HG02642 (cell line): ENCODE data around the gene KIAA1755.

Experiments used
- ATAC-seq: cut with Tn5 transposase; IDR thresholded peaks from one replicate; pipeline ENCODE4 v1.9.1; 2021; ENCODE audit warnings: mild to moderate bottlenecking; ENCODE audit not compliant: unreplicated experiment, poor library complexity

Gene KIAA1755

DNA sequence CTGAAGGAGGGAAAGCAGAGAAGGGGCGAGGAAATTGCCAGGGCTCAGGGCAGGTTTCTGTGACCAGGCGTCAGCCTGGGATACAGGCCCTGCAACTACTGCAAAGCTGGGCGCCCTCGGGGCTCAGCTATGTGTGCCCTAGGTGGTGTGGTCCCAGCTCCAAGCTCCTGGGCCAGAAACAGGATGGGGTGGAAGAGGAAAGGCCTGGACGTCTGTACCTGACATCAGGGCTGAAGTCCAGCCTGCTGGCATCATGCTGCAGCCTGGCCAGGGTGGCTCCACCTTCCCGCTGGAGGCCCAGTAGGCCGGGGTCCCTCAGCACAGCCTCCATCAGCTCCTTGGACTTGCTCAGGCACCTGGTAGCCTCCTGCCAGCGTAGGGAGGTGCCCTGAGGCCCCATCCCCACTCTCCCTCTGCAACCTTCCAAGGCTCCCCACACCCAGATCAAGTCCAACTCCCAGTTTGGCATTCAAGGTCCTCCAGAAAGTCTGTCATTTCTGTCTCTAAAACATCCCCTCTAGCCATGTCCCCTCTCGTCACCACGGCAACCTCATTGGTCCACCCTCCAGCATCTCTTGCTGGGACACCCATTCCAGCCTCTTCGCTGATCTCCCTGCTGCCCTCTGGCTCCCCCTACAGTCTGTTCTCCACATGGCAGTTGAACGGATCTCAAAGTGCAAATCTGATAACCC lies 38.2 kb downstream of the KIAA1755 start:
- ATAC-seq, result no peak

DNA sequence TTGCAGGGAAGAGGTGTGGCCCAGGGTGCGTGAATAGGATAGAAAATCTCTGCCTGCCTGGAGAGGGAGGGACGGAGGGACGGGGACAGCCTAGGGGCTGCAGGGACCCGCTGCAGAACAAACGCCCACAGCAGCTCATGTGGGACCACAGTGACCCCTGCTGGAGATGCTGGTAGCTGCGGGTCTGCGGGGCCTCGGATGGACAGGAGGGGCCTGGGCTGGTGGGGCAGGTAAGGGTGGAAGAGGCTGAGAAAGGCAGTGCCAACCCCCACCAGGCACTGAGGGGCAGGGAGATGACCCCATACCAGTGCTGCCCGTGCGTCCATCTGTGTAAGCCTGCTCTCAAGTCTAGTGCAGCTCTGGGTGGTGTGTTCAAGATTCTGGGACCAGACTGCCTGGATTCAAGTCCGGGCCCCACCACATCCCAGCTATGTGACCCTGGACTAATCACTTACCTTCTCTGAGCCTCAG lies 39.4 kb downstream of the KIAA1755 start:
- ATAC-seq, result no peak

DNA sequence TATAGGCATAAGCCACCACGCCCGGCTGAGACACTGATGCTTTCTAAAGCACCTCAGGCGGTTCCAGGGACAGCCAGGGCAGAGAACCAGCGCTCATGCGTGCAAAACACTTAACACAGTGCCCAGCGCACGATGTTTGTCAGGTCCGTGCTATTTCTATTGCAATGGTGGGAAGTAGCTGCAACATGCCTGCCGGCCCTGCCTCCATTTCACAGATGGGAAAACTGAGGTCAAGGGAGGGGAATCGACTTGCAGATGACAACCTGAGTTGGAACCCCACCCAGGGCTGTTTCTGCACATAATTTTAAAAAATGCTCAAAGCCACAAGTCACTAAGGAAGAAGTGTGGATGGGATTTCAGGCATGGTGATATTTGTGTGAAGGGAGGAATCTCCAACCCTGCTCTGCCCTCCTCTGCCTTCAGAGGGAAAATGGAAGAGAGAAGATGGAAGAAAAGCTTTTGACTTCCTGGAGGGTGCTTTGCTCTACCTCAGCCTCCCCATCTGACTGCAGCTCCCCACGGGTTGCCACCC lies 39.9 kb downstream of the KIAA1755 start:
- ATAC-seq, result no peak

DNA sequence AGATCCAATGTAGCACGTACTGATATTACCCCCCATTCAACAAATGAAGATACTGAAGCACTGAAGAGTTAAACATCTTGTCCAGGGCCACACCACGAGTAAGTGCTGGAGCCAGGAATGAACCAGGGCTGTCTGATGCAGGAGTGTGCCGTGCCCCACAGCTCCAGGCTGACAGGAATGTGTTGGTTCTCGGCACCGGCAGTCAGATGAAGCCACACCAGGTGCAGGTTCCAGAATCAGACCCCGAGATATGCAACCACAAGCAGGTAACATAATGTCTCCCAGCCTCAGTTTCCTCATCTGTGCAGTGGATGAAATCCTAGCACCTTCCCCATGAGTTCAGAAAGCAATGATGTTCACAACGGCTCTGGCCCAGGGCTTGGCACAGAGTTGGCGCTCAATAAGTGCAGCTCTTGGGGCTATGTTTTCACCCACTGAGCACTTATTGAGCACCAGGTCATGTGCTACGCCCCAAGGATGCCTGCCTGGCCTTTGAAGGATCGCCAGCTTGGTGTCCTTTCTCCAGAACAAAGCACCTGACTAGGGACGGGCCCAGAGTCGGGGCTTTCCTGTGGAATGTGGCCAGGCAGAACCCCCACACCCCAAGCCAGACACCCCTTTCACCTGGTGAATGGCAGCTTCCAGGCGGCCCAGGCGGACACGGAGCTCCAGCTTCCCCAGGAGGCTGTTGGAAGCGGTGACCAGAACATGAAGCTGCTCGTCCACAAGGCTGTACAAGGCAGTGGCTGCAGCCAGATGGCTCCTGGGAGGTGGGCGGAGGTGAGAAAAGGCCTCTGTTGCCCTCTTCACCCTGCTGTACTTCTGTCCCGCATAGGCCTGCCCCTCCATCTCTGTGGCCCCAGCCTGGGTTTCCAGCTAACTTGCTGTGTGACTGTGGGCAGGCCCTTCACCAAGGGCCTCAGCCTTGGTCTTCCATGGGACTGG lies 41.3 kb downstream of the KIAA1755 start:
- no peak for ATAC-seq

DNA sequence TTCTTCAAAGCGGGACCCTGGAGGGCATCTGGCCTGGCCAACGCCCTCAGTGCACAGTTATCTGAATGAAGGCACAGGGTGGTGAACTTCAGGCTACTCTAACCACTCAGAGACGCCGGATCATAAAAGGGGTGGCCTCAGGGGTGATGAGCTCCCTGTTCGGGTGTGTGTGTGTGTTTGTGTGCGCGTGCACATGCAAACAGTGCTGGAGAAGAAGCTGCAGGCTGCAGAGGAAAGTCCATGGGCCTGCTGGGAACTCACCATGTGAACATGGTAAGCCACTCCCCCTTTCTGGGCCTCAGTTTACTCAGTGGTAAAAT lies 42.0 kb downstream of the KIAA1755 start:
- no peak for ATAC-seq

DNA sequence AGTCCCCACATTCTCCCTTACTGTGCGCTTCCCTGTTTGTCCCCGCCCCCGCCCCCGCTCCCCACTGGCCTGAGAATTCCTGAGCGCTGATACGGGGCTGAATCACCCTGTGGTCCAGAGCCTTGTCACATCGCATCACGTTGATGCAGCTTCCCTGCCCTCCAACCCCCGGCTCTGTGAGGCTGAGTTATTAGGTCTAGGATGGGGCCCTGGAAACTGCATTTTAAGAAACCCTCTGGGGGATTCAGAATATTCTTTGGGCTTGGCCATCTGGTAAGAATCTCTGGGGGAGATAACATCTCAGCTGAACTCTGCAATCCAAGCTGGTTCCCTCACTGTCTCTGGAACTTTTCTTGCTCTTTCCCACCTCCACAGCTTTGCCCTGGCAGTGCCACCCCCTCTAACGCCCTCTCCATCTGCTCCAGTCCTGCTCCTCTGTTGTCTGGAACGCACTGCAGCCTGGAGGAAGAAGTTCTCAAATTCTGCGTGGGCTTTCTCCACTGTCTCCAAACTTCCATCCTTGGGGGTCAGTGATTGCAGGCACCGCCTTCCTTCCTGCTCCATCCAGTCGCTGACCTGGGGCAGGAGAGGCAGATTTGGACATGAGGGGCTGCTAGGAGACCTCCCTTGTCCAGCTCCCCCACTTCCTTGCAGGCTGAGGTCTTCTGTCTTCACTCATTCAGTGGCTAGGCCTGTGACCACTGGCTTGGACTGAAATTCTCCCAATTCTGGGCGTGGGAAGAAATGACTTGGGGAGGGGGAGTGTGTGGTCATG lies 42.6 kb downstream of the KIAA1755 start:
- no peak for ATAC-seq

DNA sequence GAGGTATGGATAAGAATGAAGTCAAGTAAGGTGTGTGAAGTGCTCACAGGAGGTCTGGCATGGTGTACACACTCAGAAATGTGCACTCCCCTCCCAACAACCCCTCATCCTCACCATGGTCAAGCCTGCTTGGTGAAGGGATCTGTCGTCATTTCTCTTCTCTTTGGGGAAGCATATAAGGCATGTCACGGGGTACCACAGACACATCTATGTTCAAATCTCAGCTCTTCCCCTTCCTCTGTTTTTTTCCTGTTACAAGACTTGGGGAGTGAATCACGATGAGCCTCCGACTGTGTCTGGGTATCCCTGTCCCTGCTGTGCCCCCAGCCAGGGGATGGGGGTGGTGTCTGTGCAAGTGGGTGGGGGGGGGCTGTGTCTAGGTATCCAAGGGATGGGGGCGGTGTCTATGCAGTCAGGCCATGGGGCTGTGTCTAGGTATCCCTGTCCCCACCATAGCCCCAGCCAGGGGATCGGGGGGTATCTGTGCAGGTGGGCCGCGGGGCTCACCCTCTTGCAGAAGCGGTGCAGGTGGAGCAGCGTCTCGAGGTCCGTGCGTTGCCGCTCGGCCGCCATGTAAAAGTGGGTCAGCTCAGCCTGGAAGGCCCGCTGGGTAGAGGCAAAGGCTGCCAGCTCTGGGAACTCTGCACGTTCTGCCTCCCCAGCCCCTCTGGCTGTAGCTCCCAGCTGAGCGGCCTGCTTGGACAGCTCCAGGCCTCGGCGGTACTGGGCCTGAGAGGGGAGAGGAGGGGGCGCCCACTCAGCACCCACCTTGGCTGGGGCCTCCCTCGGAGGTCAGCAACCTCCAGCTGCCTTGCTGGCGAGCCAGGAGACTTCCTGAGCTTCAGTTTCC lies 43.6 kb downstream of the KIAA1755 start:
- ATAC-seq, result no peak

DNA sequence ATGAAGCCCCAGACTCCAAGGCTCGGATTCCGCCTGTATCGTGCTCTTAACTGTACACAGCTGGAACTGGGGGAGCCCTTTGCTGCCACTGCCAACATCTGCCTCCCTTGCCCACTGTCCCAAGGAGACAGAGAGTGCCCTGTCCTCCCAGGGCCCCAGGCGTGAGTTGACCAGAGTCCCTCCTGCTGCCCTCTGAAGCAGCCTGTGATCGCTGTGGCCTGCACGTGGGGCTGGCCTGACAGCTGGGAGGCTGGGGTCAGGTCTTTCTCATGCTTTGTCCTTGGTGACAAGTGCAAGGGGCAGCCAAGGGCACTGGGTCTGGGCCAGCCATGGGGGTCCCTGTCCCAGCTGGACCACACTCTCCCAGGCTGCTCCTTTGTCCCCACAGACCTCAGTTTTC lies 44.3 kb downstream of the KIAA1755 start:
- ATAC-seq, result no peak

DNA sequence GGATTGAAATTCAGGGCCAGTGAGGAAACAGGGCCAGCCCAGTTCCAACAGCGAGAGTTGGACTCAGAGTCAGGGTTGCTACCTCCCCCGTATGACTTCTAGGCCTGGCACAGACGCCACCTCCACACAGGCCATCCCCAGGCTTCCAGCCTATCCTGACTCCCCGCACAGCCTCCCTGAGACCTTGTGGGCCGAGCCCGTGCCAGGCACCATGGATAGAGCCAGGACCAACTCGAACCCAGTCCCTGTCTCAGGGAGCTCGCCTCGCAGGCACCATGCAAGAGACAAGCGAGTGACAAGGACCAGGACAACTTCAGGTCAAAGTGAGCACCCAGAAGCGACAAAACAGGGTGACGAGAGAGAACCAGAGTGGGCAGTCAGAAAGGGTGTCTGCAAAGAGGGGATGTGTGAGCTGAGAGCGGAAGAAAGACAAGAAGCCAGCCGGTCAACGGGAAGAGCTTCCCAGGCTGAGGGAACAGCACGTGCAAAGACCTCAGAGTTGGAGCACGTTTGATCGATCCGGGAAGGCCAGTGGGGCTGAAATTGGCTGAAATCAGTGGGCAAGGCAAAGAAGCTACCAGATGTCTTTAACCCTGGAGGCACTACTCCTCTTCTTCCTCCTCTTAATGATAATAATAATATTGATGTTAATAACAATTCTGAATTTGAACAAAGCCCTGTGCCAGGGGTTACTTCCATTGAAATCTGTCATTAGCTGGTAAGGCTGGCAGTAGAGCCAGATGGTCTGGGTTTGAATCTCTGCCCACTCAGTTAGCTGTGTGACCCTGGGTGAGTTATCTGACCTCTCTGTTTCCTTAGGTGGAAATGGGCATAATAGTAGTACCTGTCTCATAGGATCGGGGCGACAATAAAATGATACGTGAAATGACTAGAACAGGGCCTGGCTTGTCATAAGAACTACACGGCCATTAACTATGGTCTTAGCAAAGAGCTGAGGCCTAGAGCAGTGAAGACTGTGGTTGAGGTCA lies 45.0 kb downstream of the KIAA1755 start:
- no peak for ATAC-seq

DNA sequence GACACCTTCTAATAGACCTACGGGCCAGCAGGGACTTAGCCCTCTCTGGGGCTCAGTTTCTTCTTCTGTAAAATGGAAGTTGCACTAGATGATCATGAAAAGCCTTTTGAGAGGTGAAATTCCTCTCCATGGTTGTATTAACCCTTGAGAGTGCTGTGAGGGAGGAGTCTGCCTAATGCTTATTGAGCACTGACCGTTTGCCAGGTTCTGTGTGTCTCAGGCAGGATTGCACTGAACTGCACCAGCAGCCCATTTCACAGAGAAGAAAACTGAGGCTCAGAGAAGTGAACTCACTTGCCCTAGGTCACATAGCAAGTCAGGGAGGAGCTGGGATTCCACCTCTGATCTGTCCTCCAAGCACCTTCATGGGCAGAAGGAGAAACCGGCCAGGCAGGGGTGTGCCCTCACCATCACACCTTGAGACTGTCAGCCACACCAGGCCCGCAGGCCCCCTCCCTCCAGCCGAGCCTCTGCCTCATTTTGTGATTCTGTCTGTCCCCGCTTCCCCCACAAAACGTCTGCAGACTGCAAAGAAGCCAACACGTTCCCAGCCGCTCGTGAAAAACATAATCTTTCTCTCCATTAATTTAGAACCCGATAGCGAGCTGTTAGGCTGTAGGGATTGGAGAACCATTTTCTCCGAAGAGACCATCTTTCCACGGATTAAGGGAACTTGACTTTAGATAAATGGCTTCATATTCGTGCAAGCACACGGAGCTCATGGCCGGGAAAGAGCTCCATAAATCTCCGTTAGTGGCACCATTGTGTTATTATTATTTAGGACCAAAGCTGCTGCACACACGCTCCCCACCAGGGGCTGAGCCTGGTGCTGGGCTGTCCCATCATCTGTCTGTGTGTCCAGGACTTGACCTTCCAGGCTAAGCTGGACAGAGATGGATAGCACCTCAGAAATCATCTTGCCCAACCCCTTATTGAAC lies 46.0 kb downstream of the KIAA1755 start:
- no peak for ATAC-seq

DNA sequence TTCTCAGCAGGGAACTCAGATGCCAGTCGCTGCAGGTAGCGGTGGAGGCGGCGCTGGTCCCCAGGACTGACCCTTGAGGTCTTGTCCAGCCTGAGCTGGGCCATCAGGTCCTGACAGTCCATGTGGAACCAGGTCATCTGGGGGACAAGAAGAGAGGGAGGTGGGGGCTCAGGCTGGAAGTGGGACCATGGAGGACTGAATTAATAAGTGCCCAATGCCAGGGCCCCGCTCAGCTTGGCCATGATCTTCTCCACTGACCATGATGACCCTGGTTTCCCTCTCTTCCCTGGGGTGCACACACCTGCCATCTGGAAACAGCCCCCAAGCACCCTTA lies 47.0 kb downstream of the KIAA1755 start:
- ATAC-seq, result no peak

DNA sequence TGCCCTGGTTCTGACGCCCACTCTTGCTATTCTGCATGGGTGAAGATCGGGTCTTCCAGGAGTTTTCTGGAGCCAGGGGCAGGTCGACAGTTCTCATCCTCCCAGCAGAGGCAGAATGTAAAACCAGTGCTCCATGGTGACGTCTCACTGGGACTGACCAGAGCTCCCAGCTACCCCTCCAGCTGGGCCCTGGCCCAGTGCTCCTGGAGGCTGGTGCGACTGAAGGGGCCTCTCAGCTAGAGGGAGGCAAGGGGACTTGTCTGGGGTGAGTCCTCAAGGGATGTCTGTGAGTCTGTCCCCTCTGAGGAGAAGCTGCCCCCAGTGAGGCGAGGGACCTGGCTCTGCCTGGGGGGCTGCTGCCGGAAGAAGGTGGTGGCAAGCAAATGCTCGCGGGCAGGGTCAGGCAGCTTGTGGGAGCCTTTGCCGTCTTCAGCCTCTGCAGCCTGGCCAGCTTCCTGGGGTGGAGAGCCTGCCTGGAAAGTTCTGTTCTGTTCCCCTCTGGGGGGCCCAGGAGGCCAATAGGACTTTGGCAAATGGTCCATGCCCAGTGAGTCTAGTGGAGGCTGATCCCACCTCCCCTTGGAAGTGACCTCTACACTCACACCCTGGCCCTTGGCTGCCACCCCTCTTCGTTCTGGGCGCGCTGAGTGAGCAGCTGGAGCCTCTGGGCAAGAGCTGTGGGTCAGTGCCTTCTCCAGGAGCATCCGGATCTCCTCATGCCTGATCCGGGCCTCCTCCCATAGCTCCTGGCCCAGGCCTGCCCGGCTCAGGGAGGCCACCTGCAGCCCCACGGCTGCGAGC lies 47.5 kb downstream of the KIAA1755 start:
- ATAC-seq, result no peak

DNA sequence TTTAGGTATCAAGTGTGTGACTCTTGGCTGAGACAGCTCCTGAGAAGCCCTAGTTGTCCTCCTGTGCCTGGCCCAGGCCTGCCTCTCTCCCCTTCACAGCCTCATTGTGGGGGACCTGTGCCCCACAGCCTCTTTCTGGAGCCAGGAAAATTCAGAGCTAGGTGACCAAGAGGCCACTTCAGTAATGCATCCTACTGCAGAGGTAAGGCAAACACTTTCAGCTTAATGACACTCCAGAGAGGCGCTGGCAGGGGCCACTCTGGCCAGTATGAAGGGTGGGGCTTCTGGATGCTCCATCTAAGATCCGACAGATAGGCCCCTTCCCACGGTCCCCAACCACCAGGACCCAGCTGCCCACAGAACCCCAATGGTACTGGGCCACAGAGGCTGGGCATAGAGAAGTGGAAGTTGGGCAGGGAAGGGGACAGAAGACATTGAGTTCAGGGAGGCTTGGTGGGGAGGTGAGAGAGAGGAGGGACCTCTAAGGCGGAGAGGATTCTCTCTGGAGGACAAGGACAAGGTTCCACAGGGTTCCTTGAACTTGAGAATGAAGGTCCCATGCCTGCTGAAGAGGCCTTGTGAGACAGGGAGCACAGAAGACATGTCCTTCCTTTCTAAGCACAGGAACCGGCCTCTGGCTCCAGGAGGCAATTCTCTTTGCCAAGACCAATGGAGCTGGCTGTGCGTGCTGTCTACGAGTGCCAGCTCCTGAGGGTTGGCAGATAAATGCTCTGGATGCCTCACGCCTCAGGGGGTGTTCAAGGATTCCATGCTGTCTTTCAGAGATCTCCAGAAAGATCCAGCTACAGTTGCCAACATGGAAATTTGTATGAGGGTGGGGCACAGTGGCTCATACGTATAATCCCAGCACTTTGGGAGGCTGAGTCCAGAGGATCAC lies 49.1 kb downstream of the KIAA1755 start:
- ATAC-seq, result no peak

DNA sequence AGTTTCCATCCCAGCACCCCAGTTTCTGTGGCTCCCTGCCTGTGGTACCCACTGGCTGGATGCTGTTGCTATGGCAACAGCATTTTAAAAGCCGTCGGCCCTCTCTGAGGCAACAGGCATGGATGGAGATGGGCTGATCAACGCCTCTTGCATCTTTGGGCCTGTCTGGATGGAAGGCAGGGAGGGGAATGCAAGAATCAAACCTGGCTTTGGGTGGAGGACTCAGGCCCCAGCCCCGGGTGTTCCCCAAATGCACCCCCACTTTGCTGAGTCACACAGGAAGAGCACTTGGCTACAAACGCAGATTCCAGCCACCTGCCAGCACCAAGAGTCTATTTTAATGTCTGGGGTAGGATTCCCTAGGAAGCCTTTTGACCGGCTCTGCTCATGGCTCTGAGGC lies 49.8 kb downstream of the KIAA1755 start:
- no peak for ATAC-seq

DNA sequence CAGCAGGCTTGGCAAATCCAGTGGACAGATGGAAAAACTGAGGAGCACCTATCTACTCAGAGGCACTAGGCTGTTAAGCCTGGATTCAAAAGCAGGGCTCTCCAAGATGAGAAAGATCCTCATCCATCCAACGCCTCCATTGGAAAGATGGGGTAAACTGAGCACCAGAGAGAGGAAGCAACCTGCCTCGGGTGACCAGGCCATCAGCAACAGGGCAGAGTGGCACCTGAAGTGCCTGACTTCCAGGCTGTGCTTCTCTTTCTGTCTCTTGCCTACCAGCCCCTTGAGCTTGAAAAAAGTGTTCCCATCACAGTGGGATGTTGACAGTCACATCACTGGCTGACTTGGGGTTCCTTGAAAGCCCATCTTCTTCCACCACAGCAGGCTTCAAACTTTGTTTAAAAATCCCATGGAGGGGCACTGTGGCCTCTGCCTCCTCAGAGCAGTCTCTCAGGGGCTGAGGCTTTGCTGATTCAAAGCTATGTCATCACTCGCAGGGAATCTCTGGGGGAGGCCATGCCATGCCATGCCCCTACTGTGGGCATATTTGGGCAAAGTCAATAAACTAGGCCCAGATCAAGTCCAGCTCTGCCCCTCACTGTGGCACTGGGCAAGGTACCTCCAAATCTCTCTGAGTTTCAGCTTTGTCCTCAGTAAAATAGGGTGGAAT lies 50.7 kb downstream of the KIAA1755 start:
- no peak for ATAC-seq
